Stimulated activated naive CD8-positive, alpha-beta T cell treated with anti-CD3 and anti-CD28 coated beads, Interleukin-15, amount 100 ng/mL, for 72 hours (primary cell): ENCODE results near the gene CCL13.
"Not testable (repeated sequence)": the region's sequence is repeated elsewhere in the genome, so short reads cannot be mapped to it uniquely, and the experiment has no call there.

Experiments
- ATAC-seq: fragments of 150-1000 bp; cut with Tn5 transposase; 2 replicates; pipeline ENCODE4 v1.10.0; 2021; ENCODE audit warnings: mild to moderate bottlenecking, moderate library complexity
- DNase-seq, 2 donors: peaks; one replicate each; pipeline ENCODE4 v3.0.0; 2021 to 2022
- H3K27ac Mint-ChIP-seq, 2 donors: one replicate each; pipeline ENCODE4 v1.8.0; 2022; ENCODE audit warnings: mild to moderate bottlenecking in 2 of 2, mixed read lengths in 2 of 2, moderate library complexity in 2 of 2
- H3K27me3 Mint-ChIP-seq: one replicate; pipeline ENCODE4 v1.8.0; 2022; ENCODE audit warnings: mixed read lengths
- H3K4me1 Mint-ChIP-seq: one replicate; pipeline ENCODE4 v1.8.0; 2022; ENCODE audit warnings: mild to moderate bottlenecking, mixed read lengths
- H3K4me3 Mint-ChIP-seq, 2 donors: one replicate each; pipeline ENCODE4 v1.8.0; 2022; ENCODE audit warnings: mild to moderate bottlenecking in 2 of 2, mixed read lengths in 2 of 2, moderate library complexity in 1 of 2
- H3K9me3 Mint-ChIP-seq, 2 donors: one replicate each; pipeline ENCODE4 v1.8.0; 2022; ENCODE audit warnings: mixed read lengths in 2 of 2

Gene CCL13

DNA sequence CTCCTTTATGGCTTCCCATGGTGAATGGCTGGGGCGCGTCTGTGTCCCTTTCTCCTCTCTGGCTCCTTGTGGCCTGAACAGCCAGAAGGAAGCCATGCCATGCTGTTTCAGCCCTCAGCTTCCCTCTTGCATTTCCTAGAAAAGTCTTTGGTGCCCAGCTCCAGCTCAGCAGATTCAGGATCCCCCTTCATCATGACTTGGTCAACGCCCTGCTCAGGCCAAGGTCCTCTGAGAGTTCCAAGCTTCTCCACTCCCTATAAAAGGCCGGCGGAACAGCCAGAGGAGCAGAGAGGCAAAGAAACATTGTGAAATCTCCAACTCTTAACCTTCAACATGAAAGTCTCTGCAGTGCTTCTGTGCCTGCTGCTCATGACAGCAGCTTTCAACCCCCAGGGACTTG lies at the start of gene CCL13:
CCL13 (plus strand) TSS at position 287 of the 400 bp plus-strand sequence; CDS start at position 334, 47 bp downstream.
- Mint-ChIP-seq H3K4me3 (no peak within 1 kb of the TSS), H3K9me3 (no peaks in the 10 kb centered on the region), H3K4me1 (no peaks in the 10 kb centered on the region), H3K27me3 (peaks cover 8% of the 10 kb centered on the region), H3K27ac (peak within 1 kb of the TSS; percentile 37 to 45)
- ATAC-seq: no peak
- no peak for DNase-seq

DNA sequence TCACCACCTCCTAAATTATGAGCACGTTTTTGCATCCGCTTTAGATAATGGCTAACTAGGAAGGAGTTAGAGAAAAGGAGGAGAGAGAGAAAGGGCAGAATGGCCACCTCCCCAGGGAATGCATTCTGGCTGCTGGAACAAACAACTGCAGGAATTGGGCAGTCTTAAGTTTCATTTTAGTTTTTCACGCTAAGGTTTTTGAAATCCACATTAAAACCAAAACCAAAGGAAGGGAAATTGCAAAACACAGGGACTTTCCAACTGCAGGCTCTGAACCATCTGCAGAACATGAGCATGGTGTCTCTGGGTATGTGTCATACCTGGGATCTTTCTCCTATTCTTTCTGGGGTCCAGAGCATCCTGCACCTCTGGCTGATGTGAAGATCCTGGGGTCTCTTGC lies 49.2 kb upstream of the CCL13 start:
- Mint-ChIP-seq H3K27ac (no peak overlapping the region), H3K9me3 (no peaks in the 10 kb centered on the region), H3K4me1 (peaks cover 10% of the 10 kb centered on the region), H3K27me3 (peaks cover 16% of the 10 kb centered on the region), H3K4me3 (no peak overlapping the region)
- no peak for DNase-seq
- ATAC-seq: peak; percentile 75

DNA sequence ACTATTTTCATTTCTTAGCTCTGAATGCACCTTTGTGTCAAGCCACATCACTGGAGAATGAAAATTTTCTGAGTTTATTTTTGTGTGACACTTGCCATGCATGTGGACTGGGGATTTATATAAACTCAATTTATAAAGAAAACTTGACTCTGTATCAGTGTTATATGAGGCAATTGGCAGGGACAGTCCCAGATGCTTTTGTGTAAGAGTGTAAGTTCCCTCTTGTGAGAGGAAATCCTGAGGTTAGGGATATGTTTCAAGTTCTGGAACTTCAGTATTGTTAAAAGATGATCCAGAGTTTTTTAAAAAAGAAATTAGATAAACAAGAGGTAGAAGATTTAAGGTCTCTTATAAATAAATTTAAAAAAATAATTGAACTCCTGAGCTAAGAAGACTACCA lies 47.9 kb upstream of the CCL13 start:
- Mint-ChIP-seq H3K4me3 (no peak overlapping the region), H3K27me3 (peaks cover 18% of the 10 kb centered on the region), H3K27ac (no peak overlapping the region), H3K4me1 (peaks cover 10% of the 10 kb centered on the region), H3K9me3 (no peaks in the 10 kb centered on the region)
- ATAC-seq: no peak
- no peak for DNase-seq

DNA sequence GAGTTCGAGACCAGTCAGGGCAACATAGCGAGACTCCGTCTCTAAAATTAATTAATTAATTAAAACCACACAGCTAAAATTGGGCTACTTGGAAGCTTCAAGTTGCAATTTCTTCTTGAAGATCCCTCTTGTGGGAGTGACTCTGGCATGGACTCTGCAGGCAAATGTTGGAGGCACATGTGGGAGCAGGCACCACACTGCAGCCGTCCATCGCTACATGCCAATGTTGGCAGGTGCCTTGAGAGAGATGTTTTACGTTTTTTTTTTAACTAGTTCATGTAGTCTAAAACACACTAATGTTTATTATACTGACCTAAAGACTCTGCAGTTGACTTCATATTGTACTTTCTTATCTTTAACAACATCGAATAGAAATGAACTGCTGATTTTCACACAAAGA lies 45.0 kb upstream of the CCL13 start:
- no peak for ATAC-seq
- Mint-ChIP-seq H3K27ac (no peak overlapping the region), H3K9me3 (no peaks in the 10 kb centered on the region), H3K4me3 (no peak overlapping the region), H3K27me3 (peaks cover 30% of the 10 kb centered on the region), H3K4me1 (peaks cover 10% of the 10 kb centered on the region)
- DNase-seq: no peak

DNA sequence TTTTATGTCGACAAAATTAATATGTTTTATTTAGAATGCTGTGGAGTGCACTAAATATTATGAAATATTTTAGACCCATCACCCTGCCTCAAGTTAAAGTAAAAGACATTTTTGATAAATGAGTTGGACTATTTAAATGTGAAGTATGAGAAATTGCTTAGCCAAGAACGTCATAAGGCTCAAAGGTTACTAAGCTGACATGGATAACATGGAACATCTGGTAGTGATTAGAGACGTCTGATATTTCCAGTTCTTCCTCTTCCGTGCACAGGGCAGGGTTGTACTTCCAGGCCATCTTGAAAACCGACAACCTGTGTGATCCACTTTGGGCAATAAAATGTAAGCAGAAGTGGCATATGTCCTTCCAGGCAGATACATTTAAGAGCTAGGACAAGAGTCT lies 44.2 kb upstream of the CCL13 start:
- Mint-ChIP-seq H3K4me3 (no peak overlapping the region), H3K27ac (no peak overlapping the region), H3K4me1 (peaks cover 7% of the 10 kb centered on the region), H3K9me3 (no peaks in the 10 kb centered on the region), H3K27me3 (peaks cover 30% of the 10 kb centered on the region)
- ATAC-seq: no peak
- DNase-seq: no peak

DNA sequence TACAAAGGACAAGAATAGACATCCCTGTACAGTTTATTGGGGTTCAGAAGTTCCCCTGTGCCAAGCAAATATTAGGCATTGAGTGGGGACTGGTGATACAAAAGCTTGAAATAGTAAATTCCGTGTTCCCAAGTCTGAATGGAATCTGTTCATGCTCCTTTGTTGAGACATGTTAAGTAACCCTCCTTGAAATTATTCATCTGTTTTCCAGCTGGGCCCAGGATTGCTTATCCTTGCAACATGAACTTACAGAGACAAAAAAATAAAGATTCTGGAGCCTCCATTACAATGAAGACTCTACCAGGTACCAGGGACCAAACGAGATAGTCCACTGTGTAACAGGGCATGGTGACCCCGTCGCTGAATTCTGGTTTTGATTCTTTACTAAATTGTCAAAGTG lies 43.1 kb upstream of the CCL13 start:
- no peak for ATAC-seq
- Mint-ChIP-seq H3K27me3 (peaks cover 24% of the 10 kb centered on the region), H3K4me3 (no peak overlapping the region), H3K9me3 (no peaks in the 10 kb centered on the region), H3K27ac (no peak overlapping the region), H3K4me1 (no peaks in the 10 kb centered on the region)
- DNase-seq: no peak

DNA sequence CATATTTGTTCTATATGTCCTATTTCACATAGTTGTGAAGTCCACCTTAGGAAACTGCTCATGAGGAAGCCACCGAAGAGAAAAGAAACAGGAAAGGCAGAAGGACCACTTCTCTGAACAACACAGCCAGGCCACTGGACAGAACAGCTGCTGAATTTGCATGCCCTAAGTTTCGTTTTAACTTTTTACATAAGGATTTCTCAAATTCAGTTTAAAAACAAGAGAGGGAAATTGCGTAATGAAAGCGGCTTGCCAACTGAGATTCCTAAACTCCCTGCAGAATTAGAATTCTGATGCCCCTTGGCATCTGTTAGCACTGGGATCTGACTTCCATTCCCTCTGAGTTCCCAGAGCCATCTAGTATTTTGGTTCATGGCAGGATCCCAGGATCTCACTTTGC lies 42.0 kb upstream of the CCL13 start:
- Mint-ChIP-seq H3K9me3 (no peaks in the 10 kb centered on the region), H3K27me3 (peaks cover 23% of the 10 kb centered on the region), H3K27ac (no peak overlapping the region), H3K4me3 (no peak overlapping the region), H3K4me1 (no peaks in the 10 kb centered on the region)
- DNase-seq (no peak), ATAC-seq (no peak)

DNA sequence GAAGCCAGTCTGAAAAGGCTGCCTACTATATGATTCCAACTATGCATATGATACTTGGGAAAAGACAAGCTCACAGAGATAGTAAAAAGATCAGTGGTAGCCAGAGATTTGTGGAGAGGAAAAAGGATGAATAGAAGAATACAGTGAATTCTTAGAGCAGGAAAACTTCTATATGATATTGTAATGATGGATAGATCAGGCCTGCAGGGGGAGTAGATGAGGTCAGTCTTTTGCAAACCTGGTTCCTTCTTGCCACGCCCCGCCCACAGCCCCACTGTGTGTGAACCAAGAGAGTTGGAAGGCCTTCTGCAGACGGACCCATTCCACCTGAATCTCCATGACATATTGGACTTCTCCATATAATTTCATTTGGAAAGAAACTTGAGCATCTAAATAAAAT lies 37.8 kb upstream of the CCL13 start:
- no peaks in the 10 kb centered on the region for H3K4me1 Mint-ChIP-seq
- DNase-seq (no peak), ATAC-seq (no peak)
- H3K27ac Mint-ChIP-seq: peak overlapping the region in 1 of 2 donors; percentile 42
- H3K9me3 Mint-ChIP-seq: peaks cover 0 to 7% of the 10 kb centered on the region in 2 donors
- no peak overlapping the region for H3K4me3 Mint-ChIP-seq
- peaks cover 12% of the 10 kb centered on the region for H3K27me3 Mint-ChIP-seq

DNA sequence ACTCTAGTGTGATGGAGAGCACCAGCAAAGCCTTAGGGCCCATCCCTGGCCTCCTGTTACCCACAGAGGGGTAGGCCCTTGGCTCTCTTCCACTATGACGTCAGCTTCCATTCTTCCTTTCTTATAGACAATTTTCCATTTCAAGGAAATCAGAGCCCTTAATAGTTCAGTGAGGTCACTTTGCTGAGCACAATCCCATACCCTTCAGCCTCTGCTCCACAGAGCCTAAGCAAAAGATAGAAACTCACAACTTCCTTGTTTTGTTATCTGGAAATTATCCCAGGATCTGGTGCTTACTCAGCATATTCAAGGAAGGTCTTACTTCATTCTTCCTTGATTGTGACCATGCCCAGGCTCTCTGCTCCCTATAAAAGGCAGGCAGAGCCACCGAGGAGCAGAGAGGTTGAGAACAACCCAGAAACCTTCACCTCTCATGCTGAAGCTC lies 37.2 kb upstream of the CCL13 start, which contains the start of gene CCL8:
CCL8 (plus strand) TSS at position 397 of the 445 bp plus-strand sequence. CDS start 67 bp downstream, outside the sequence.
- Mint-ChIP-seq H3K9me3 (peaks cover 0 to 8% of the 10 kb centered on the region in 2 donors), H3K4me1 (no peaks in the 10 kb centered on the region), H3K27me3 (peaks cover 8% of the 10 kb centered on the region), H3K27ac (peak within 1 kb of the TSS; percentile 42 to 81), H3K4me3 (no peak within 1 kb of the TSS)
- ATAC-seq: no peak
- DNase-seq: no peak

DNA sequence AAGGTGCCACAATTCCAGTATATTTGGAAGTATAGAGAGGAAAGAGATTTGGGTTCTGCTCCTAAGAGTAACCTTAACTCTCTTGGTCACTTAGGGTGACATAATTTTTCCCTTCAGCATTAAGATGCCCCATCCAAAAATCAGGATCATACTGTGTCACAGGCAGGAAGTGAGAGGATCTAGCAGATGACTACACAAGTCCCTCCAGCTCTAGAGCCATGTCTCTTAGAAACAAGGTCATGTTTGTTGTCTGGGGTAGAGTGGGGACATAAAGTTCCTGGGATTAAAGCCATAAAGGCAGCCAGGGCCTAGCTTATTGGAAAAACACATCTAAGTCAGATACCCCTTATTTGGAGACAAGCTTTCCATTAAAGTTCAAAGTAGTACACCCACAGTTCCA lies 34.3 kb upstream of the CCL13 start:
- H3K27me3 Mint-ChIP-seq: peaks cover 14% of the 10 kb centered on the region
- H3K9me3 Mint-ChIP-seq: peaks cover 14 to 16% of the 10 kb centered on the region in 2 donors
- no peak for ATAC-seq
- no peak overlapping the region for H3K4me3 Mint-ChIP-seq
- no peaks in the 10 kb centered on the region for H3K4me1 Mint-ChIP-seq
- DNase-seq: no peak
- no peak overlapping the region for H3K27ac Mint-ChIP-seq

DNA sequence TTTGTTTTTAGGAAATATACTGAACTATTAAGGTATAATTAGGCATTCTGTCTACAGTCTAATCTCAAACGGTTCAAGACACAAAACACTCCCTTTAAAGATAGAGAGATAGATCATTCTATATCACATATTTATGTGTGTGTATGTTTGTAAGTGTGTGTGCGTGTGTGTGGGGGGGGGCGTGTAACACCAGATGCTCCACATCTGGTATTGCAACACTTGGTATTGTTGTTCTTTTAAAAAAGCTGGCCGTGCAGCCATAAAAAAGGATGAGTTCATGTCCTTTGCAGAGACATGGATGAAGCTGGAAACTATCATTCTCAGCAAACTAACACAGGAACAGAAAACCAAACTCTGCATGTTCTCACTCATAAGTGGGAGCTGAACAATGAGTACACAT lies 28.7 kb upstream of the CCL13 start:
- not testable (repeated sequence) for H3K27ac Mint-ChIP-seq, DNase-seq, H3K4me3 Mint-ChIP-seq, H3K4me1 Mint-ChIP-seq, ATAC-seq
- Mint-ChIP-seq H3K9me3 (peaks cover 14 to 16% of the 10 kb centered on the region in 2 donors), H3K27me3 (peaks cover 29% of the 10 kb centered on the region)

DNA sequence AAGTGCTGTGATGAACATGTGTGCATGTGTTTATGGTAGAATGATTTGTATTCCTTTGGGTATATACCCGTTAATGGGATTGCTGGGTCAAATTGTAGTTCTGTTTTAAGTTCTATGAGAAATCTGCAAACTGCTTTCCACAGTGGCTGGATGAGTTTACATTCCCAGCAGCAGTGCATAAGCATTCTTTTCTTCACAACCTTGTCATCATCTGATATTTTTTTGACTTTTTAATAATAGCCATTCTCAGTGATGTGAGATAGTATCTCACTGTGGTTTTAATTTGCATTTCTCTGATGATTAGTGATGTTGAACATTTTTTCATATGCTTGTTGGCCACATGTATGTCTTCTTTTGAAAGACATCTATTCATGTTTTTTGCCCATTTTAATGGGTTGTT lies 18.6 kb upstream of the CCL13 start:
- Mint-ChIP-seq H3K27ac (no peak overlapping the region), H3K4me1 (no peaks in the 10 kb centered on the region), H3K27me3 (peaks cover 35% of the 10 kb centered on the region), H3K4me3 (no peak overlapping the region), H3K9me3 (peaks cover 5 to 6% of the 10 kb centered on the region in 2 donors)
- DNase-seq (no peak), ATAC-seq (no peak)

DNA sequence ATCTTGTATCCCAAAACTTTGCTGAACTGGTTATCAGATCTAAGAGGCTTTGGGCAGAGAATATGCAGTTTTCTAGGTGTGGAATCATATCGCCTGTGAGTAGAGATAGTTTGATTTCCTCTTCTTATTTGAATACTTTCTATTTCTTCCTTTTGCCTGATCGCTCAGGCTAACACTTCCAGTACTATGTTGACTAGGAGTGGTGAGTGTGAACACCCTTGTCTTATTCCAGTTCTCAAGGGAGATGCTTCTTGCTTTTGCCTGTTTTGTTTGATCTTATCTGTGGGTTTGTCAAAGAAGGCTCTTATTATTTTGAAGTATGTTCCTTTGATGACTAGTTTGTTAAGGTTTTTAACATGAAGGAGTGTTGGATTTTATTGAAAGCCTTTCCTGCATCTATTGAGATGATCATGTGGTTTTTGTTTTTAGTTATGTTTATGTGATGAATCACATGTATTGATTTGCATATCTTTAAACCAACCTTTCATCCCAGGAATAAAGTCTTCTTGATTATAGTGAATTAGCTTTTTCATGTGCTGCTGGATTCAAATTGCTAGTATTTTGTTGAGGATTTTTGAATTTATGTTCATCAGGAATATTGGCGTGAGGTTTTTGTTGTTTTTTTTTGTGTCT lies 17.0 kb upstream of the CCL13 start:
- H3K9me3 Mint-ChIP-seq: peaks cover 5 to 6% of the 10 kb centered on the region in 2 donors
- H3K4me3 Mint-ChIP-seq: no peak overlapping the region
- no peak for DNase-seq
- no peak overlapping the region for H3K27ac Mint-ChIP-seq
- no peaks in the 10 kb centered on the region for H3K4me1 Mint-ChIP-seq
- no peak for ATAC-seq
- H3K27me3 Mint-ChIP-seq: peaks cover 50% of the 10 kb centered on the region

DNA sequence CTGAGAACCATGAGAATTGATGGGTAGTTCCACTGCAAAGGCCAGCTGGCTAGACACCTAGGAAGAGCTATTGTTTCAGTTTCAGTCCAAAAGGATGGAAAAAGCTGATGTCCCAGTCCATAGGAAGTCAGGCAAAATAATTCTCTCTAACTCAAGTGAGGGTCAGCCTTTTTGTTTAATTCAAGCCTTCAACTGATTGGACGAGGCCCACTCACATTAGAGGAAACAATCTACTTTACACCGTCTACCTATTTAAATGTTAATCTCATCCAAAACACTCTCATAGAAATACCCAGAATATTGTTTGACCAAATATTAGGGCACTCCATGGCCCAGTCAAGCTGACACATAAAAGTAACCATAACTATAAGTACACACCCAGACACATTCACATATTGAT lies 14.4 kb upstream of the CCL13 start:
- no peaks in the 10 kb centered on the region for H3K4me1 Mint-ChIP-seq
- no peak overlapping the region for H3K4me3 Mint-ChIP-seq
- no peak overlapping the region for H3K27ac Mint-ChIP-seq
- DNase-seq (no peak), ATAC-seq (no peak)
- H3K27me3 Mint-ChIP-seq: peaks cover 60% of the 10 kb centered on the region
- H3K9me3 Mint-ChIP-seq: peaks cover 5 to 6% of the 10 kb centered on the region in 2 donors

DNA sequence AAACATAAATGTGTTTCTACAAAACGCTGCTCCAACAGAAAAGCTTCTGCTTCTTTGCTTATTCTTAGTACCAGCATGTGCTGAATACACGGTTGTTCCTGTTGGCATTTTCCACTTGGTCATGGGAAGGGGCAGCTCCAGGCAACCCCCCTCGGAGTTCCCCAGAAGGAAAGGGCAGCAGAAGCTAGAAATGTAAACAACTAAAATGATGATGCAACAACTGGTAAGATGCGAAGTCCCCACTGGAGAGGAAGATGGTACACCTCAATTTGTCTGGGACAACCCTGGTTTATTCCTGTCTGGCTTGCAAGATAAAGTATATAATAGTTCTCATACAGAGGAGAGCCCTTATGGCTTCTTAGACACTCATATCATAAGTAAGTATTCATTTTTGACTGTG lies 9.2 kb upstream of the CCL13 start:
- H3K4me3 Mint-ChIP-seq: no peak overlapping the region
- peaks cover 40% of the 10 kb centered on the region for H3K27me3 Mint-ChIP-seq
- no peaks in the 10 kb centered on the region for H3K4me1 Mint-ChIP-seq
- H3K9me3 Mint-ChIP-seq: no peaks in the 10 kb centered on the region
- peak overlapping the region in 1 of 2 donors; percentile 63 for H3K27ac Mint-ChIP-seq
- DNase-seq (no peak), ATAC-seq (no peak)

DNA sequence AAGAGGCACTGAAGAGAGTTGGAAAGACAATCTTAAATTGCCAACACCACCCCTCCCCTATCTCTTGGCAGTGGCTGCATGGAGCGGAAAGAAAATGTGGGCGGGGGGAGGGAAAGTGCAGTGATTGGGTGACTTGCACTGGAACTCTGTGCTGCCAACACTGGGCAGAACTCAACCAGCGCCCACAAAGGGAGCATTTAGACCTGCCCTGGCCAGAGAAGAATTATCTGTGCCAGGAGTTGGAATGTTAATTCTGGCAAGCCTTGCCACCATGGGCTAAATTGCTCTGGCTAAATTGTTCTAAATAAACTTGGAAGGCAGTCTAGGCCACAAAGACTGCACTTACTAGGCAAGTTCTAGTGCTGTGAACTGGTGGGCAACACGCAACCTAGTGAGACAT lies 6.5 kb upstream of the CCL13 start:
- H3K4me3 Mint-ChIP-seq: no peak overlapping the region
- H3K27ac Mint-ChIP-seq: no peak overlapping the region
- ATAC-seq (no peak), DNase-seq (no peak)
- H3K27me3 Mint-ChIP-seq: peaks cover 28% of the 10 kb centered on the region
- H3K4me1 Mint-ChIP-seq: no peaks in the 10 kb centered on the region
- H3K9me3 Mint-ChIP-seq: no peaks in the 10 kb centered on the region

DNA sequence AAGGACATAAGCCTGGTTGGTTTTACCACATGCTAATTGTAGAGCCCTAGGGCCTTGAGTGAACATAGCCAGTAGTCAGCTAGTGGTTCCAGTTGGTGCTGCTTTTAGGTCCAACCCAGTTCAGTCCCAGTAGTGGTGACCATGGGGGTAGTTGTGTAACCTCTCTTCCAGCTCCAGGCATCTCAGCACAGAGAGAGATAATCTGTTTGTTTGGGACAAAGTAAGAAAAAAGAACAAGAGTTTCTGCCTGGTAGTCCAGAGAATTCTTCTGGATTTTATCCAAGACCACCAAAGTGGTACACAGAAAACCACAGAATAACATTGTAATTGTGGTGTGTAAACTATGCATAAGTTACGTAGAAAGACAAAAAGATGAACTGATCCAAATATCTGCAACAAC lies 5.2 kb upstream of the CCL13 start:
- H3K27ac Mint-ChIP-seq: no peak overlapping the region
- H3K27me3 Mint-ChIP-seq: peaks cover 21% of the 10 kb centered on the region
- no peaks in the 10 kb centered on the region for H3K4me1 Mint-ChIP-seq
- DNase-seq (no peak), ATAC-seq (no peak)
- H3K9me3 Mint-ChIP-seq: no peaks in the 10 kb centered on the region
- H3K4me3 Mint-ChIP-seq: no peak overlapping the region
